HepG2 (cell line): Measurements from ENCODE around the gene CLEC2B.

Source experiments
- FOXK2 ChIP-seq: fragments of 450-650 bp; IDR thresholded peaks from 2 replicates; pipeline ENCODE4 v1.6.1; 2016
- TF ChIP-seq, protein P1 (sequence below): sonication (generic); formaldehyde crosslinking; IDR thresholded peaks from 2 replicates; pipeline ENCODE4 v1.5.0; 2020; ENCODE audit warnings: mild to moderate bottlenecking, missing genetic modification reagents, moderate library complexity

DNA sequence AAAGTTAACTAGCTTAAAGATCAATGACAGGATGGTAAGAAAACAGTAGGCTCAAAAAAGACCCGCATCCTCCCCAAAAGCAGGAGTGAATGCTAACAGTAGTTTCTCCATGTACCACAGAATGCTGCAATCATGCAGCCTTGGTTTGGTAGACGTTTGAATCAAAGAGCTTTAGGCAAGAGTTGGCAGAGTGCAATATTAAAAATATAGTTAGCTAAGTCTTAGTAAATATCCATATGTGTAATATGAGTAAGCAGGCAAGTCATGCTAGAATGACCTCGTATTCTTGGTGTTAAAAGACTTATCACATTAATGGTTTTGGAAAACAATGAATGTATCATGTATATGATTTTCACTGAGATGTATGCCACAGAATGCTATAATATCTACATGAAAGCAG is 60.6 kb downstream of the CLEC2B start:
- TF ChIP-seq, protein P1, sequence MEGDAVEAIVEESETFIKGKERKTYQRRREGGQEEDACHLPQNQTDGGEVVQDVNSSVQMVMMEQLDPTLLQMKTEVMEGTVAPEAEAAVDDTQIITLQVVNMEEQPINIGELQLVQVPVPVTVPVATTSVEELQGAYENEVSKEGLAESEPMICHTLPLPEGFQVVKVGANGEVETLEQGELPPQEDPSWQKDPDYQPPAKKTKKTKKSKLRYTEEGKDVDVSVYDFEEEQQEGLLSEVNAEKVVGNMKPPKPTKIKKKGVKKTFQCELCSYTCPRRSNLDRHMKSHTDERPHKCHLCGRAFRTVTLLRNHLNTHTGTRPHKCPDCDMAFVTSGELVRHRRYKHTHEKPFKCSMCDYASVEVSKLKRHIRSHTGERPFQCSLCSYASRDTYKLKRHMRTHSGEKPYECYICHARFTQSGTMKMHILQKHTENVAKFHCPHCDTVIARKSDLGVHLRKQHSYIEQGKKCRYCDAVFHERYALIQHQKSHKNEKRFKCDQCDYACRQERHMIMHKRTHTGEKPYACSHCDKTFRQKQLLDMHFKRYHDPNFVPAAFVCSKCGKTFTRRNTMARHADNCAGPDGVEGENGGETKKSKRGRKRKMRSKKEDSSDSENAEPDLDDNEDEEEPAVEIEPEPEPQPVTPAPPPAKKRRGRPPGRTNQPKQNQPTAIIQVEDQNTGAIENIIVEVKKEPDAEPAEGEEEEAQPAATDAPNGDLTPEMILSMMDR (CRISPR knock-in tag): no peak
- no peak for TF ChIP-seq FOXK2
